HCT116 (cell line): ENCODE data around the gene FUCA2. TPM values are rescaled to one million over a fixed set of nuclear protein-coding genes. Genes with fewer than 3 reads are reported as not detected.

ENCODE experiments used
- ATAC-seq: fragments of 200-7000 bp; cut with Tn5 transposase; 2 replicates; pipeline ENCODE4 v1.9.1; 2020; ENCODE audit warnings: mild to moderate bottlenecking, moderate library complexity
- BruUV-seq: library from RNA; stranded (reverse); fragments of 400-500 nt; replicated peaks from 2 replicates; lab custom pipeline; 2021; lab: Mats Ljungman, UMichigan
- CTCF ChIA-PET: fragments of 300-600 bp; sonication (Branson Sonifier 250); formaldehyde crosslinking; loops from one replicate; lab custom pipeline; 2021; ENCODE audit warnings: antibody characterized with exemption; lab: Charles Lee
- POLR2A ChIA-PET: fragments of 300-600, 350-600 bp; sonication (Branson Sonifier 250); formaldehyde crosslinking; loops from one replicate; lab custom pipeline; 2021; ENCODE audit warnings: antibody characterized with exemption; lab: Charles Lee
- RAD21 ChIA-PET, 2 experiments: fragments of 300-600 bp; sonication (Branson Sonifier 250); formaldehyde crosslinking; loops; one replicate each; lab custom pipeline; 2023; ENCODE audit warnings: low total read pairs in 2 of 2; ENCODE audit not compliant: uncharacterized antibody in 2 of 2, unreplicated experiment in 2 of 2, low non-redundant PET in 1 of 2; lab: Charles Lee
- DNase-seq: peaks from one replicate; pipeline ENCODE4 v3.0.0-alpha.2; 2010; ENCODE audit warnings: low read depth, low spot score
- H2AFZ ChIP-seq: fragments of 200-600 bp; shearing (Covaris generic), sonication (generic); 2 replicates; pipeline ENCODE4 v1.6.1; 2017; ENCODE audit warnings: low read depth, mixed run types, mixed read lengths, antibody characterized with exemption, low read length; ENCODE audit not compliant: poor library complexity, severe bottlenecking
- H3K27ac ChIP-seq: 2 replicates; pipeline ENCODE4 v1.5.1; 2012; ENCODE audit warnings: low read depth, low read length
- H3K27me3 ChIP-seq: fragments of 200-600 bp; sonication (generic); 2 replicates; pipeline ENCODE4 v1.6.1; 2016; ENCODE audit warnings: mixed run types, low read length, mixed read lengths; ENCODE audit not compliant: insufficient read depth
- H3K36me3 ChIP-seq, 2 experiments: fragments of 200-500 bp in 1 of 2; fragments of 200-600 bp in 1 of 2; sonication (Bioruptor generic) in 1 of 2; sonication (generic) in 1 of 2; 2 replicates each; pipeline versions ENCODE4 v1.5.1 to v1.6.1; 2014 to 2016; ENCODE audit warnings: low read length in 2 of 2, inconsistent platforms in 1 of 2, mixed read lengths in 1 of 2, mixed run types in 1 of 2; ENCODE audit not compliant: insufficient read depth in 2 of 2, control insufficient read depth in 1 of 2
- H3K4me1 ChIP-seq, 2 experiments: fragments of 200-600 bp in 1 of 2; sonication (generic) in 1 of 2; 2 replicates each; pipeline versions ENCODE4 v1.5.1 to v1.6.1; 2012 to 2017; ENCODE audit warnings: low read length in 2 of 2, inconsistent platforms in 1 of 2, mild to moderate bottlenecking in 1 of 2, mixed read lengths in 1 of 2, mixed run types in 1 of 2, moderate library complexity in 1 of 2; ENCODE audit not compliant: insufficient read depth in 2 of 2, control insufficient read depth in 1 of 2
- H3K4me2 ChIP-seq: fragments of 200-600 bp; sonication (generic); 2 replicates; pipeline ENCODE4 v1.6.1; 2017; ENCODE audit warnings: mixed run types, low read length, mixed read lengths
- H3K4me3 ChIP-seq, 2 experiments: fragments of 200-600 bp in 1 of 2; sonication (generic) in 1 of 2; replicated peaks in 1 of 2; 2 replicates each; pipeline ENCODE4 v1.5.1; 2011 to 2016; ENCODE audit warnings: low read length in 2 of 2, control low read depth in 1 of 2, low read depth in 1 of 2, mild to moderate bottlenecking in 1 of 2, mixed read lengths in 1 of 2, mixed run types in 1 of 2
- H3K79me2 ChIP-seq: fragments of 200-600 bp; sonication (generic); 2 replicates; pipeline ENCODE4 v1.6.1; 2017; ENCODE audit warnings: mild to moderate bottlenecking, mixed run types, low read length, moderate library complexity, mixed read lengths; ENCODE audit not compliant: insufficient read depth
- H3K9ac ChIP-seq: fragments of 200-600 bp; sonication (generic); 2 replicates; pipeline ENCODE4 v1.6.1; 2016; ENCODE audit warnings: low read length, mixed read lengths
- H3K9me2 ChIP-seq: fragments of 200-600 bp; sonication (generic), shearing (Covaris generic); 2 replicates; pipeline ENCODE4 v1.6.1; 2017; ENCODE audit warnings: mixed run types, mild to moderate bottlenecking, moderate library complexity; ENCODE audit not compliant: insufficient read depth
- H3K9me3 ChIP-seq, 2 experiments: fragments of 200-500 bp in 1 of 2; fragments of 200-600 bp in 1 of 2; sonication (Bioruptor generic) in 1 of 2; sonication (generic) in 1 of 2; 2 replicates each; pipeline ENCODE4 v1.6.1; 2014 to 2017; ENCODE audit warnings: low read length in 2 of 2, mixed read lengths in 2 of 2, inconsistent platforms in 1 of 2, low read depth in 1 of 2, mild to moderate bottlenecking in 1 of 2, mixed run types in 1 of 2, moderate library complexity in 1 of 2; ENCODE audit not compliant: control insufficient read depth in 1 of 2, insufficient read depth in 1 of 2
- H4K20me1 ChIP-seq: fragments of 200-600 bp; sonication (generic), shearing (Covaris generic); 2 replicates; pipeline ENCODE4 v1.6.1; 2017; ENCODE audit warnings: mixed run types, mild to moderate bottlenecking, moderate library complexity; ENCODE audit not compliant: insufficient read depth
- CBX3 ChIP-seq: IDR thresholded peaks from 2 replicates; pipeline ENCODE4 v1.6.1; 2012; ENCODE audit warnings: low read depth
- CEBPB ChIP-seq: IDR thresholded peaks from 2 replicates; pipeline ENCODE4 v1.6.1; 2012; ENCODE audit warnings: low read depth
- EGR1 ChIP-seq: IDR thresholded peaks from 2 replicates; pipeline ENCODE4 v1.6.1; 2012; ENCODE audit warnings: low read depth
- ELF1 ChIP-seq: IDR thresholded peaks from 2 replicates; pipeline ENCODE4 v1.6.1; 2012; ENCODE audit warnings: low read depth, borderline replicate concordance
- EZH2 ChIP-seq: fragments of 200-600 bp; sonication (generic); IDR thresholded peaks from 2 replicates; pipeline ENCODE4 v1.6.1; 2017; ENCODE audit warnings: antibody characterized with exemption, mixed run types
- FOSL1 ChIP-seq: IDR thresholded peaks from 2 replicates; pipeline ENCODE4 v1.6.1; 2012; ENCODE audit warnings: low read depth
- JUND ChIP-seq: IDR thresholded peaks from 2 replicates; pipeline ENCODE4 v1.6.1; 2012
- POLR2AphosphoS5 ChIP-seq: IDR thresholded peaks from 2 replicates; pipeline ENCODE4 v1.6.1; 2011; ENCODE audit warnings: mild to moderate bottlenecking, low read depth, low read length, moderate library complexity
- RAD21 ChIP-seq: IDR thresholded peaks from 2 replicates; pipeline ENCODE4 v1.6.1; 2012; ENCODE audit warnings: low read depth, mild to moderate bottlenecking
- SIN3A ChIP-seq: IDR thresholded peaks from 2 replicates; pipeline ENCODE4 v1.6.1; 2012; ENCODE audit warnings: low read depth
- SP1 ChIP-seq: IDR thresholded peaks from 2 replicates; pipeline ENCODE4 v1.6.1; 2012; ENCODE audit warnings: low read depth
- SRF ChIP-seq: IDR thresholded peaks from 2 replicates; pipeline ENCODE4 v1.6.1; 2012; ENCODE audit warnings: low read depth
- TCF7L2 ChIP-seq: IDR thresholded peaks from 2 replicates; pipeline ENCODE4 v1.7.0; 2011; ENCODE audit warnings: borderline replicate concordance, inconsistent platforms; ENCODE audit not compliant: insufficient read depth, insufficient read length; ENCODE audit errors: extremely low read depth
- ZBTB33 ChIP-seq: IDR thresholded peaks from 2 replicates; pipeline ENCODE4 v1.6.1; 2011; ENCODE audit warnings: mild to moderate bottlenecking, low read length, moderate library complexity; ENCODE audit not compliant: insufficient replicate concordance; ENCODE audit errors: extremely low read depth
- intact Hi-C: fragments of 100-400 bp; cut with micrococcal nuclease; formaldehyde crosslinking; loops from 2 replicates; pipeline ENCODE4 v1.10.0; 2022
- total RNA-seq: library from RNA; stranded (reverse); gene quantifications from one replicate; pipeline ENCODE4 v1.2.1, GENCODE V29; 2021; ENCODE audit not compliant: unreplicated experiment
- TF ChIP-seq, protein P1 (sequence below): IDR thresholded peaks from 2 replicates; pipeline ENCODE4 v1.6.1; 2012; ENCODE audit warnings: low read depth
- TF ChIP-seq, protein P2 (sequence below), 3 experiments: fragments of 200-600 bp in 1 of 3; sonication (generic) in 1 of 3; IDR thresholded peaks in 2 of 3; conservative IDR thresholded peaks in 1 of 3; 2 replicates each; pipeline ENCODE4 v1.5.1; 2012 to 2017; ENCODE audit warnings: low read depth in 2 of 3, low read length in 2 of 3, antibody characterized with exemption in 1 of 3, borderline replicate concordance in 1 of 3, control low read depth in 1 of 3, mild to moderate bottlenecking in 1 of 3, mixed read lengths in 1 of 3, mixed run types in 1 of 3, moderate library complexity in 1 of 3; ENCODE audit not compliant: insufficient read depth in 1 of 3
- TF ChIP-seq, protein P3 (sequence below): IDR thresholded peaks from 2 replicates; pipeline ENCODE4 v1.6.1; 2012

FUCA2 gene
- total RNA-seq, 1 experiment from 2014 or later: 75.4 TPM

DNA sequence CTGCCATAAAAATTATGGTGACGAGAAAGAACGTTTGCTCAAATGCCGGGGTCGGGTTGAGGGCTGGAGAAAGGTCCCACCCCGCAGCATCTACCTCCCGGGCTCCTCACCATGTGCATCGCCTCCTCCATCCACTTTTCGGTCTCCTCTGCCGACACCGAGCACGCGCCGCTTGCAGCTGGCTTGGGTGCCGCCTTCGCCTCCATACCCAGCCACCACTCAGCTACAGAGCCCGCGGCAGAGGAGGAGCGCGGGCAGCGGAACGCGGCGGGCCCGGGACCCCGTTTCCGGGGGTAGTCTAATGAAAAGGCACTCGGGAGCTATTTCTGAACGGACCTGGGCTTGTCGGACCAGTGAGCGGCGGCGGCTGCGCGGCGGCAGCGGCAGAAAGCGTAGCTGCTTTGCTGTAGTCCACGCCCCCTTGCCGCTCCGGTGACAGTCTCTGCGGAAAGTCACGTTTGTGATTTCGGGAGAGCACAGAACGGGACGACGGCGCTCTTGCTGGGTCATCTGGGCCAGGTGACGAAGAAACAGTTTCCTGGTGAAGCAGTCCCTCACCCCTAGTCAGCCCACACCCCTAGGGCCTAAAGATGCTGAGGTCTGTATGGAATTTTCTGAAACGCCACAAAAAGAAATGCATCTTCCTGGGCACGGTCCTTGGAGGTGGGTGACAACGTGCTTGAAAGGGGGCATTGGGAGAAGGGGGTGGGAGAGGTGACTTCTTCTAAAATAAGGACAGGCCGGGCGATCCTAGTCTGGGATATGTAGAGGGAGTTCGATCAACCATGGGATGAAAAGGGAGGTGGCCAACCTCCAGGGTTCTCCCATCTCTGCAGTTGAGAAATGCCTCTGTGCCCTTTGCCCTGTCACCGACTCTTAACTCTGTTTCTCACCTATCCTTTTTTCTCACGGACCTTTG, 60.8 kb downstream of the FUCA2 start, which contains the start of the genes ADAT2 and PEX3:
ADAT2 (minus strand) TSS at position 243 of the 919 bp plus-strand sequence; CDS start at position 206, 37 bp downstream.
PEX3 (plus strand) TSS at position 353 of the 919 bp plus-strand sequence; CDS start at position 591, 238 bp downstream.
- ChIA-PET POLR2A (interaction anchor here (0.5 to 0.8 kb wide), 2 partner anchors 45 to 786 kb away, joined by 3 read pairs; no protein-coding TSS in a partner anchor), CTCF (interaction anchor here (1.0 to 1.7 kb wide), 2 partner anchors 24 to 976 kb away, joined by 3 to 5 read pairs; no protein-coding TSS in a partner anchor), RAD21 (no interaction called here)
- peak within 1 kb of the TSS; percentile 78 for H3K4me2 ChIP-seq
- no peaks in the 10 kb centered on the region for H3K9me3 ChIP-seq
- ATAC-seq (peak; percentile 98), DNase-seq (peak; percentile 90)
- BruUV-seq: TSS peak; percentile 66
- peak within 1 kb of the TSS; percentile 51 for H3K27ac ChIP-seq
- no peaks in the 10 kb centered on the region for H3K9me2 ChIP-seq
- no peaks in the 10 kb centered on the region for H3K27me3 ChIP-seq
- peak within 1 kb of the TSS; percentile 97 for H3K9ac ChIP-seq
- peak within 1 kb of the TSS; percentile 68 for H2AFZ ChIP-seq
- peaks cover 61% of the 10 kb centered on the region for H3K79me2 ChIP-seq
- intact Hi-C loops: loop anchor here (2.0 kb wide), 2 partner anchors 60 to 562 kb away; partner anchors contain the start of gene FUCA2
- H3K4me1 ChIP-seq: peaks cover 2 to 16% of the 10 kb centered on the region in 2 experiments; a peak in 2 of 4 replicates
- no peaks in the 10 kb centered on the region for H3K36me3 ChIP-seq
- peak within 1 kb of the TSS; percentile 62 to 95 for H3K4me3 ChIP-seq
- no peaks in the 10 kb centered on the region for H4K20me1 ChIP-seq
- TF ChIP-seq, protein P1, sequence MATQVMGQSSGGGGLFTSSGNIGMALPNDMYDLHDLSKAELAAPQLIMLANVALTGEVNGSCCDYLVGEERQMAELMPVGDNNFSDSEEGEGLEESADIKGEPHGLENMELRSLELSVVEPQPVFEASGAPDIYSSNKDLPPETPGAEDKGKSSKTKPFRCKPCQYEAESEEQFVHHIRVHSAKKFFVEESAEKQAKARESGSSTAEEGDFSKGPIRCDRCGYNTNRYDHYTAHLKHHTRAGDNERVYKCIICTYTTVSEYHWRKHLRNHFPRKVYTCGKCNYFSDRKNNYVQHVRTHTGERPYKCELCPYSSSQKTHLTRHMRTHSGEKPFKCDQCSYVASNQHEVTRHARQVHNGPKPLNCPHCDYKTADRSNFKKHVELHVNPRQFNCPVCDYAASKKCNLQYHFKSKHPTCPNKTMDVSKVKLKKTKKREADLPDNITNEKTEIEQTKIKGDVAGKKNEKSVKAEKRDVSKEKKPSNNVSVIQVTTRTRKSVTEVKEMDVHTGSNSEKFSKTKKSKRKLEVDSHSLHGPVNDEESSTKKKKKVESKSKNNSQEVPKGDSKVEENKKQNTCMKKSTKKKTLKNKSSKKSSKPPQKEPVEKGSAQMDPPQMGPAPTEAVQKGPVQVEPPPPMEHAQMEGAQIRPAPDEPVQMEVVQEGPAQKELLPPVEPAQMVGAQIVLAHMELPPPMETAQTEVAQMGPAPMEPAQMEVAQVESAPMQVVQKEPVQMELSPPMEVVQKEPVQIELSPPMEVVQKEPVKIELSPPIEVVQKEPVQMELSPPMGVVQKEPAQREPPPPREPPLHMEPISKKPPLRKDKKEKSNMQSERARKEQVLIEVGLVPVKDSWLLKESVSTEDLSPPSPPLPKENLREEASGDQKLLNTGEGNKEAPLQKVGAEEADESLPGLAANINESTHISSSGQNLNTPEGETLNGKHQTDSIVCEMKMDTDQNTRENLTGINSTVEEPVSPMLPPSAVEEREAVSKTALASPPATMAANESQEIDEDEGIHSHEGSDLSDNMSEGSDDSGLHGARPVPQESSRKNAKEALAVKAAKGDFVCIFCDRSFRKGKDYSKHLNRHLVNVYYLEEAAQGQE: no peak
- TF ChIP-seq CBX3: peak; percentile 100
- TF ChIP-seq JUND: peak; percentile 54; the same call in 1 of the 2 replicates
- no peak for TF ChIP-seq EZH2
- peak; percentile 77 for TF ChIP-seq ZBTB33
- TF ChIP-seq SRF: peak; percentile 88
- TF ChIP-seq, protein P2, sequence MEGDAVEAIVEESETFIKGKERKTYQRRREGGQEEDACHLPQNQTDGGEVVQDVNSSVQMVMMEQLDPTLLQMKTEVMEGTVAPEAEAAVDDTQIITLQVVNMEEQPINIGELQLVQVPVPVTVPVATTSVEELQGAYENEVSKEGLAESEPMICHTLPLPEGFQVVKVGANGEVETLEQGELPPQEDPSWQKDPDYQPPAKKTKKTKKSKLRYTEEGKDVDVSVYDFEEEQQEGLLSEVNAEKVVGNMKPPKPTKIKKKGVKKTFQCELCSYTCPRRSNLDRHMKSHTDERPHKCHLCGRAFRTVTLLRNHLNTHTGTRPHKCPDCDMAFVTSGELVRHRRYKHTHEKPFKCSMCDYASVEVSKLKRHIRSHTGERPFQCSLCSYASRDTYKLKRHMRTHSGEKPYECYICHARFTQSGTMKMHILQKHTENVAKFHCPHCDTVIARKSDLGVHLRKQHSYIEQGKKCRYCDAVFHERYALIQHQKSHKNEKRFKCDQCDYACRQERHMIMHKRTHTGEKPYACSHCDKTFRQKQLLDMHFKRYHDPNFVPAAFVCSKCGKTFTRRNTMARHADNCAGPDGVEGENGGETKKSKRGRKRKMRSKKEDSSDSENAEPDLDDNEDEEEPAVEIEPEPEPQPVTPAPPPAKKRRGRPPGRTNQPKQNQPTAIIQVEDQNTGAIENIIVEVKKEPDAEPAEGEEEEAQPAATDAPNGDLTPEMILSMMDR (IDR thresholded peaks at IDR 0.05 in 2 of 3, conservative IDR thresholded peaks at IDR 0.05 in 1 of 3; ENCODE audit: borderline replicate concordance in 1 of 3, insufficient read depth in 1 of 3, low read depth in 2 of 3, low read length in 2 of 3): no peak
- peak; percentile 94 for TF ChIP-seq SP1
- peak; percentile 47; the same call in 1 of the 2 replicates for TF ChIP-seq EGR1
- peak; percentile 94 for TF ChIP-seq SIN3A
- peak; percentile 86 for TF ChIP-seq TCF7L2
- TF ChIP-seq POLR2AphosphoS5: peak; percentile 79
- TF ChIP-seq CEBPB: peak; percentile 53; the same call in 1 of the 2 replicates
- peak; percentile 53; the same call in 1 of the 2 replicates for TF ChIP-seq FOSL1
- peak; percentile 40; the same call in 1 of the 2 replicates for TF ChIP-seq RAD21
- TF ChIP-seq ELF1: peak; percentile 48; the same call in 1 of the 2 replicates
- TF ChIP-seq, protein P3, sequence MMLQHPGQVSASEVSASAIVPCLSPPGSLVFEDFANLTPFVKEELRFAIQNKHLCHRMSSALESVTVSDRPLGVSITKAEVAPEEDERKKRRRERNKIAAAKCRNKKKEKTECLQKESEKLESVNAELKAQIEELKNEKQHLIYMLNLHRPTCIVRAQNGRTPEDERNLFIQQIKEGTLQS: no peak; the same call in 1 of the 2 replicates
